HG03097 (cell line): ENCODE results near the gene SEPTIN5.

ENCODE experiments used
- ATAC-seq: cut with Tn5 transposase; IDR thresholded peaks from one replicate; pipeline ENCODE4 v1.9.1; 2021; ENCODE audit not compliant: unreplicated experiment, low FRiP score

SEPTIN5 gene

DNA sequence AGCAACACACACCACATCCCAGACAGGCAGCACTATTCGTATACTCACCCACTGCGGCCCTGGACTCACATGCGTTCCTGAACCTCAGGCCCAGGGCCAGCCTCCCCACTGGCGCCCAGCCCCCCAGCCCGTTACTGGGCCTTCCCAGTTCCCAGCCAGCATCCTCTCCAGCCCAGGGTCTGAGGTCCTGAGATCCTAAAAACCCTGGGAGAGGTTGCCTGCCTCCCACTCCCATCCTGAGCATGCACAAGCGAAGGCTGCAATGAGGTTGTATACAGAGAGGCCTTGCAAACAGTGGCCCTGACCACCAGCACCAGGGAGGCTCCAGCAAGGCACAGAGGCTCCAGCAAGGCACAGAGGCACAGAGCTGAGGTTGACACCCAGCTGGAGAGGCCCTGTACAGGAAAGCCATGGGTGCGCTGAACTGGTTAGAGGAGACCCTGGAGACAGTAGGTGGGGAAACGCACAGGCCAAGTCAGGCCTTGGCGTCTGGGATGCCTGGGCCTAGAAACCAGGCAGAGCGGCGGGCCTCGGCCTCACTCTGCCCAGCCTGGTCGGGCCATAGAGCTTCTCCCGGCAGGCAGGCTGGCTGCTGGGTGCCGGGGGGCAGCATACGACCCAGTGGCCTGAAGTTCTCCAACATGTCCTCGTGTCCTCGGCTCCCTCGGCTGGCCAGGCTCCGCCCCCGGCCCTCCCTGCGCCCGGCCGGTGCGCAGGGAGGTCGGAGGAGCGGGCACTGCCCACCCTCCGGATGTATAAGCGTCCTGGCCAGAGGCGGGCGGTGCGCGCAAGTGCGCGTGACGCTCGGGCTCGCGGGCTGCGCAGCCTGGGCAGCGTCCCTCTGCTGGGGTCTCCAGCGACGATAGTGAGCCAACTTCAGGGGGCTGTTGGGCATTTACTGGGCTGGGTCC, 43.9 kb downstream of the SEPTIN5 start:
- no peak for ATAC-seq

DNA sequence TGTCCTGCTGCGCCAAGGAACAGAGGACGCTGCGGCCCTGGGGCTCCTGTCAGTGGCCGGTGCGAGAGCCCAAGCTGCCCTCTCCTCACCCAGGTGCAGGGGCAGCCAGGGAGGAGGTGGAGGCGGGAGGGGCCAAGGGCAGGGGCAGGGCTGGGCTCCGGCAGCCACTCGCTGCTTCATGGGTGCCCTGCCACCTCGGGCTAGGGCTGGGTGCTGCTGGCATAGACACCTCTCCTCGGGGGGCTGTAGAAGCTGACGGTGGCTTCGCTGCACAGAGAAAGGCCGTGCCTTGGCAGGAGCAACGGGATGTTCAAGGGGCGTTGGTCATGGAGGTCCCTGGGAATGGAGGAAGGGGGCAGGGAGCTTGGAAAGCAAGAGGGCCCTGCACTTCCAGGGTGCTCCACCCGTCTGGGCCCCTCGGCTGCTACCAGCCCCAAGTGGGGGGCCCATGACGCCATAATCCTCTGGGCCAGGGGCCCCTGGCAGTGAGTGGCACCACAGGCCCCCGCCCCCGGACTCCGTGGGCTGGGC, 44.7 kb downstream of the SEPTIN5 start:
- no peak for ATAC-seq

DNA sequence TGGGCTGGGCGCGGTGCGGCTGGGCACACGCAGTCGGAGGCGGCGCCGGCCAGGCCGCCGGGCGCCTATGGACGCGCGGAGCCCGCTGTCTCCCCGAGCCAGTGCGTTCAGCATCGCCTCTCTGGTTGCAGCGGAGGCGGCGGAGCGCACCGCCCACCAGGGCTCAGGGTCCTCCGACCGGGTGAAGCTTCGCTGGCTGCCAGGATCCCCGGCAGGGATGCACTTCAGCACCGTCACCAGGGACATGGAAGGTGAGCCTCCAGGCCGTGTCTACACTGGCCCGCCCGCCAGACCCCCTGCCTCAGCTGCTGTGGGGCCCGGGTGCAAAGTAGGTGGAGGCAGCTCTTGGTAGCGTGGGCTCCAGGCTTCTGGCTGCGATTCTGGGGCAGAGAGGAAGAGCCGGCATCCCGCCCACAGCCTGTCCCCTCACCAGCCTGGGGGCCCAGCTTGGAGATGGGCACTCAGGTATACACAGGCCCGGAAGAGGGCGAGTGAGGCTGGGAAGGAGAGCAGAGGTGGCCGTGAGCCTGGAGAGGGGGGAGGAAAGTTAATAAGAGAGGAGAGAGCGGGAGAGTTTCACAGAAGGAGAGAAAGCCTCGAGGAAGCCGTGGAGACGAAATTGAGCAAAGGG, 45.2 kb downstream of the SEPTIN5 start:
- no peak for ATAC-seq

DNA sequence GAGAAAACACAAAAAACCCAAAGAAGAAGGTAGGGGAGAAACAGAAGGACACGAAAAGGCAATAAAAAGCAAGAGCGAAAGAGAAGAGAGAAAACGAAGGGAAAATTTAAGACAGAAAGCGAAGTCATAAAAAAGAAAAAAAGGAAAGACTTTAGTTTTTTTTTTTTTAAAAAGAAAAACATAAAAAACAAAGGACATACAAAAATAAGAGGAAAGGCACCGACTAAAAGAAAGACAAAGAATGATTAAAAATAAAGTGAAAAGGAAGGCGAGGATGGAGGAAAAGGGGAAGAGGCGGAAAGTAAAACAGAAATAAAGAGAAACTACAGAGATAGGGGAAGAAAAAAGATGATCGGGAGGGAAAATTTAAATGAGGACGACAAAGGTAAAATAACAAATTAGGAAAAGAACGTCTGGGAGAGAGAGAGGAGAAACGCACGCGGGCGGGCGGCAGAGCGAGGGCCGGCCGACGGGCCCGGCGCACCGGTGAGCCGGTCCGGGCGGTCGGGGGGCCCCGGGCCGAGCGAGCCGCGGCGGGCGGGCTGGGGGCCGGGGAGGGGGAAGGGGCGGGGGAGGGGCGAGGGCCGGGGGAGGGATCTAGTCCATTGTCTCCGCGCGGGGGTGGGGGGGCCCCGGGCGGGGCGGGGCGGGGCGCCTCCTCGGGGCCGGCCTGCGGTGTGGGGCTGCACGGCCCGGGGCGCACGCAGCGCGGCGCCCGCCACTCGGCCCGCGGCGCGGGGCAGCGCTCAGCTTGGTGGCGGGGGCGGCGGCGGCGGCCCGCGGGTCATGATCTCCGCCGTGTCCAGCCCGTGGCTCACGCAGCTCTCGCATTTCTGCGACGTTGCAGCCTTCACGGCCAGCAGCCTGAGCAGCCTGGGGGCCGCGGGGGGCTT, 46.0 kb downstream of the SEPTIN5 start, which contains the start of gene TBX1:
Gene TBX1, plus strand, starts transcription at position 721 of the 893 bp plus-strand sequence. Its CDS starts 66 bp downstream, at position 787.
- no peak for ATAC-seq

DNA sequence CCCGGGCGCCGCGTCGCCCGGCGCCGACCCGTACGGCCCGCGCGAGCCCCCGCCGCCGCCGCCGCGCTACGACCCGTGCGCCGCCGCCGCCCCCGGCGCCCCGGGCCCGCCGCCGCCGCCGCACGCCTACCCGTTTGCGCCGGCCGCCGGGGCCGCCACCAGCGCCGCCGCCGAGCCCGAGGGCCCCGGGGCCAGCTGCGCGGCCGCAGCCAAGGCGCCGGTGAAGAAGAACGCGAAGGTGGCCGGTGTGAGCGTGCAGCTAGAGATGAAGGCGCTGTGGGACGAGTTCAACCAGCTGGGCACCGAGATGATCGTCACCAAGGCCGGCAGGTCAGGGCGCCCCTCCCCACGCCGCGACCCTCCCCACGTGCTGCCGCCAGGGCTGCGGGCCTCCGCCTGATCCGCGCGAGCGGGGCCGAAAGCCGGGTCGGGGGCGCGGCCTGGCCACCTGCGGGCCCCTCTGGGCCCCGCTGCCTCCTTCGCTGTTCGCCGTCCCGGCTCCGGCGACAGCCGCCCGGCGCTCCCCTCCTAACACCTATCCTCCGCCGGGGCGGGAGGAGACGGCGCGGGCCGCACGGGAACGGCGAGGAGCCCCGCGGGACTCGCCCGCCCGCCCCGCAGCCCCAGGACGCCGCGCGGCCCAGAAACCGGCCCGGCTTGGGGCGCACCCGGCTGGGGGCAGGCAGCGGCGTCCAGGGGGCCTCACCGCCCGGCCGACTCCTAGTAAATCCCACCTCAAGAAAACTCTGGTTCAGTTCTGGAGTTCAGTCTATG, 46.8 kb downstream of the SEPTIN5 start:
- no peak for ATAC-seq

DNA sequence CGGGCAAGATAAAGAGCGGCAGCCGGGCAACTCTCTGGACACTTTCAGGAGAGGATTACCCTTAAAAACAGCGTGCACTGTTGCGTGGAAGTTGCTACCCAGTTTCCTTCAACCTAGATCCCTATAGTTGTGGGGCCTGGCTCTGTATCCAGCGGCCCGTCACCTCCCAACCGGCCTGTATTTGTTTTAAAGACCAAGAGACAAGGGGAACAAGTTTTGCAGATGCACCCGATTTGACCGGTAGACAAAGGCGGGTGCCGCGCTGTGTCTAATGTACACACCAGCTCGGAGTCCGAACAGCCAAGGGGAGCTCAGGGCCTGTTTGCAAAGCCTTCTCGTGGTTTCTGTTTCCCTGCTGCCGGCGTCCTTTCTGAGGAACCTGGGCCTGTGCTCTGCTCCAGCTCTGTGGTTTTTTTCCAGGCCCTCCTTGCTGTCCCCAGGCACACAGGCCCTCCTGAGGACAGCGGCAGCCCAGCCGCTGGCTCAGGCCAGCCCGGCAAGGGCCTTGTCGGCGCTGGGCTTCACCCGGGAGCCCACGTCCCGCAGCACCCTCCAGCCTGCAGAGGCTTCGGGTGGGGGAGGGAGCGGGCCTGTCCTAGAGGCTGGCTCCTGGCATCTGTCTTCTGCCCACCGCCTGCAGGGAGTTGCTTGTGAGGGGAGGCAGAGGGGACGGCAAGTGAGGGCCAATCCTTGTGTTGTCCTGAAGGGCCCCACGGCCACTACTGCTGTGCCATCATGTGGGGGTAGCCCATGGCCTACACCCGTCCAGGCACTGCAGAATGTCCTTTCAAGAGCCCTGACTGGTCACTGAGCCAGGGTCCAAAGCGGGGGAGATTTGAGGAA, 47.6 kb downstream of the SEPTIN5 start:
- no peak for ATAC-seq

DNA sequence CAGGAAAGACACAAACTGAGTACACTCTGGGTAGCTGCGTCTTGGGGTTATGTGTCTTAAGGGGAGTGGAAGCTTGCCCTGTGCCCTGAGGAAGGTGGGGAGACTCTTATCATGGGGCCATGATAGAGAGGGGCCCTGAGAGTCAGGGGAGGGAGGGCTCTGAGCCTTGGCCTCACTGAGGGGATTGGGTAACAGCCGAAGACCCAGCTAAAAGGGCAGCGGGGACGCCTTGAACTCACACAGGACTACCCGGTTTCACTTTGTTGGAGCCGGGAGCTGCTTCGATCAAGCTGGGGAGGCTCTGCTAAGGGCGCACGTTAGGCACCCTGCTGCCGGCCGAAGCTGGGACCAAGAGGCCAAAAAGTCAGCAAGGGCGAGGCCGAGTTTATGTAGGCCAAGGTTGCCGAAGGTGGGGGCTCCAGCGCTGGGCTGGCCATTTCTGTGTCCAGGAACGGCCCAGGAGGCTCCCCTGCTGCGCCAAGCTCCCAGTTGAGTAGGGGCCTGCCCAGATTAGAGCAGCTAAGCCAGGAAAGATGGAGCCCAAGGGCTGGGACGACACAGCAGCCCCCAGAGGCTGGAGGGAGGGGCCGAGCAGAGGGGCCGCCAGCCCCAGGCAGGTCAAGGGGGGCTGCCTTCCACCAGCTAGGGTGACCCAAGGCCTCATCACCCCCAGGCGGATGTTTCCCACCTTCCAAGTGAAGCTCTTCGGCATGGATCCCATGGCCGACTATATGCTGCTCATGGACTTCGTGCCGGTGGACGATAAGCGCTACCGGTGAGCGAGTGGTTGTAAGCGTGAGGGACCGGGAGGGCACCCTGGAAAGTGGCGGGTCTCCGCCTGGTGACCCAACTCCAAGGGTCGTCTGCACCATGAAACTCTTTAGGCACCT, 48.5 kb downstream of the SEPTIN5 start:
- no peak for ATAC-seq

DNA sequence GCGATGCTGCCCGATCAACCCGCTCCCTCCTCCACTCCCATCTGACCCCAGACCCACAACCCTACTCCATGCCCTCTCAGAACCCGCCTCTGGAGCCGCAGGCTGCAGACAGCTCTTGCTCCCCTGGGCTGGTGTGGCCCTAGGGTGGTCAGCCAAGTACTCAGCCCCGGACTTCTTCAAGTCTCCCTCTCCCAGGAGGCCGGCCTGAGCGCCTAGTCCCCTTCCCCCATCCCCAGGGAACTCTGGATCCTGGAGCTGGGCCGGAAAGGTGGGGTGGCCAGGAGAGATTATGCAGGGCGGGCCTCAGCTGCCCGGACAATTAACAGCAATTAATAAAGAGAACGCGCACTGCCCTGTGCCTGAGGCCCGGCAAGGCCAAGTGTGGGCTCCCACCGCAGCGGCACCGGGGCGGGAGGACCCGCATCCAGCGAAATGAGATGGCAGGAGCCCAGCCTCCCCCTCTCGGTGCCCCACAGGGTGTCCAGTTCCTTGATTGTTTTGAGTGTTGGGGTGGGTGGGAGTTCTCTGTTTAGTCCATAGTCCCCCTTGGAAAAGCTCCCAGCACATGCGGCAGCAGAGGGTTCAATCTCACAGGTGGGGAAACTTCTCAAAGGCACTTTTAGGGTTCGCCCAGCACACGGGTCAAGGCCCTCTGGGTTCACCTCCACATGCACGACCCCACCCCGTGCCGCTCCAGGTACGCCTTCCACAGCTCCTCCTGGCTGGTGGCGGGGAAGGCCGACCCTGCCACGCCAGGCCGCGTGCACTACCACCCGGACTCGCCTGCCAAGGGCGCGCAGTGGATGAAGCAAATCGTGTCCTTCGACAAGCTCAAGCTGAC, 49.4 kb downstream of the SEPTIN5 start:
- no peak for ATAC-seq

DNA sequence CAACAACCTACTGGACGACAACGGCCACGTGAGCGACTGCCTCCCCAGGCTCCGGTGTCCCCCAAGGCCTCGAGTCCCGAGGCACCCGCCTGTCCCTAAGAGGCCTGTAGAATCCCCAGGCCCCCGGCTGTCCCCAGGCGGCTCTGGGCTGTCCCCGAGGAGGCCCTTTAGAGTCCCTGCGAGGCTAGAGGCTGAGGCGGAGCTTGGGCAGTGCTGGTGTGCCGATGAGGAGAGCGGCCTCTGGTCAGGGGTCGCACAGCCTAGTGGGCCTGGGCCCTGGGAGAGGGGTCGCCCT, 49.9 kb downstream of the SEPTIN5 start:
- no peak for ATAC-seq

DNA sequence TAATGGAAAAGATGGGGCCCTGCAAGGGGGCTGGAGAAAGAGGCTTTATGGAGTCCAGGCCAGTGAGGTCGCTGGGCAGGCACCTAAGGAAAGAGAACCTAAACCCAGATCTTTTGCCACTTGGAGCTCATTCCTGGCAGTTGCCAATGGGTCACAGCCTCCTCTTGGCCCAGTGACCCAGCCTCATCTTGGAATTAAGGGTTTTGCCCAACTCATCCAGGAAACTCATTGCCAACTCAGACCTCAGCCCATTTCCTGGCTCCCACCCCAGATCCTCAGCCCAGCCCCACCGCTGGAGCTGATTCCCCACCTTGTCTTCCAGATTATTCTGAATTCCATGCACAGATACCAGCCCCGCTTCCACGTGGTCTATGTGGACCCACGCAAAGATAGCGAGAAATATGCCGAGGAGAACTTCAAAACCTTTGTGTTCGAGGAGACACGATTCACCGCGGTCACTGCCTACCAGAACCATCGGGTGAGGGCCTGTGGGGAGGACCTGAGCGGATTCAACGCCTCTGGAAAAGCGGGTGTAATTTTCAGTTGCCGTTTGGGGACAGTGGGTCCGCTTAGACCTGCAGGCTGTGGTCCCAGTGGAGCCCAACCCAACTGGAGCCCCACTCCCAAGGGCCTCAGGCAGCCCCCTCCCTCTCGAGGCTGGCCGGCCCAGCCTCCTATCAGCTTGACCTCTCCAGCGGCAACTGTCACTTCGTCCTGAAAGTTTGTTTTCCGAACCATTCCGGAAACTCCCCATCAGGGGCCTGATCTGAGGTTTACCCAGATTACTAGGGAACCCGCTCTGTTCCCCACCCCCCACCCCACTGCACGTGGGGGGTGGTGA, 50.6 kb downstream of the SEPTIN5 start:
- ATAC-seq = no peak

DNA sequence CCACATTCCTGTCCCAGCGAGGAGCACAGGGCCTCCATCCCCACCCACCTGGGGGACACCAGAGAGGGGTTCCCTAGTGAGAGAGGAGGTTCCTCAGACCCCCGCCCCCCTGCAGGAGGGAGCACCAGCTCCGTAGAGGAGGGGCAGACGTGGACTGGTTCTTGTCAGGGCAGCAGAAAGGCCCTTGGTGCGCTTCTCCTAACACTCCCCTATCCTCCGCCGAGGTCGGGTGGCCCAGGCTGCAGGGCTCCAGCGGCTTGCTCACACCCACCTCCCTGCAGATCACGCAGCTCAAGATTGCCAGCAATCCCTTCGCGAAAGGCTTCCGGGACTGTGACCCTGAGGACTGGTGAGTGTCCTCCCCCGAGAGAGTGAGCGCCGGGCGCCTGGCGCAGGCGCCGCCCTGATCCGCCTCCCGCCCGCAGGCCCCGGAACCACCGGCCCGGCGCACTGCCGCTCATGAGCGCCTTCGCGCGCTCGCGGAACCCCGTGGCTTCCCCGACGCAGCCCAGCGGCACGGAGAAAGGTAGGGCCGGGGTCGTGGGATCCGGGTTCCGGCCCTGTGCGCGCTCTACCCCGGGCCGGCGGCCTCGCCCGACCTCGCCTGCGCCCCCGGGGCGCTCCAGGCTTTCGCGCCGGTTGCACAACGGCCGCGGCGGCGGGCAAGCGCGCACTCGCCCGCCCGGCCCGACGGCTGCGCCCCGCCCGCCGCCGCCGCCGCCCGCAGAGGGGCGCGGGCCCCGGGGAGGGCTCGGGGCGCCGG, 51.4 kb downstream of the SEPTIN5 start:
- ATAC-seq = no peak

DNA sequence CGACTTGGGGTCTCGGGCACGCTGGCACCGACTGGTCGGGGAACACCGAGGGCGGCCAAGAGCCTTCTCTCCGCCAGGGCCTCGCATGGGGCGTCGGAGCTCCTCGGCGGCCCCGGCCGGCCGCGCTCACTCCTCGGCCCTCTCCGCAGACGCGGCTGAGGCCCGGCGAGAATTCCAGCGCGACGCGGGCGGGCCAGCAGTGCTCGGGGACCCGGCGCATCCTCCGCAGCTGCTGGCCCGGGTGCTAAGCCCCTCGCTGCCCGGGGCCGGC, 51.9 kb downstream of the SEPTIN5 start:
- ATAC-seq = no peak

DNA sequence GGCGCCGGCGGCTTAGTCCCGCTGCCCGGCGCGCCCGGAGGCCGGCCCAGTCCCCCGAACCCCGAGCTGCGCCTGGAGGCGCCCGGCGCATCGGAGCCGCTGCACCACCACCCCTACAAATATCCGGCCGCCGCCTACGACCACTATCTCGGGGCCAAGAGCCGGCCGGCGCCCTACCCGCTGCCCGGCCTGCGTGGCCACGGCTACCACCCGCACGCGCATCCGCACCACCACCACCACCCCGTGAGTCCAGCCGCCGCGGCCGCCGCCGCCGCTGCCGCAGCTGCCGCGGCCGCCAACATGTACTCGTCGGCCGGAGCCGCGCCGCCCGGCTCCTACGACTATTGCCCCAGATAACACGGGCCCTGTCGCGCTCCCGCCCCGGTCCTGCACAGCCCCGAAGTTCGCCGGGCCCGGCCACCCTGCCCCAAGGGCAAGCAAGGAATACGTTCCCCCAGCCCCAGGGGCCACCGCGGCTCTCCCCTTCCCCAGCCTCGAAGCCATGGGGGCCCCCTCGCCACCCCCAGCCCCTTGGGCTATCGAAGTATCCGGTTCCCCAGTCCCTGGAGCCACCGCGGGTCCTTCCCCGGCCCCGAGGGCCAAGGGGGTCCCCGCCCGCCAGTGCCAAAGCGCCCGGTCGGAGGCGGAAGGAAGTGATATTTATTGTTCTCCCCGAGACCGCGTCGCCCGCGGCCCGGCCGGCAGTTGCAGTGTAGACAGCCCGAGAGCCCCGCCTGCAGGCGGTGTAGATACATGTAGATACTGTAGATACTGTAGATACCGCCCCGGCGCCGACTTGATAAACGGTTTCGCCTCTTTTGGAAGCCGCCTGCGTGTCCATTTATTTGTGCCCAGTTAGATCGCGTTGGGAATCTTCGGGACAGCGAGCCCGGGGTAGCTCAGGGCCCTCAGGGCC, 52.5 kb downstream of the SEPTIN5 start:
- no peak for ATAC-seq

DNA sequence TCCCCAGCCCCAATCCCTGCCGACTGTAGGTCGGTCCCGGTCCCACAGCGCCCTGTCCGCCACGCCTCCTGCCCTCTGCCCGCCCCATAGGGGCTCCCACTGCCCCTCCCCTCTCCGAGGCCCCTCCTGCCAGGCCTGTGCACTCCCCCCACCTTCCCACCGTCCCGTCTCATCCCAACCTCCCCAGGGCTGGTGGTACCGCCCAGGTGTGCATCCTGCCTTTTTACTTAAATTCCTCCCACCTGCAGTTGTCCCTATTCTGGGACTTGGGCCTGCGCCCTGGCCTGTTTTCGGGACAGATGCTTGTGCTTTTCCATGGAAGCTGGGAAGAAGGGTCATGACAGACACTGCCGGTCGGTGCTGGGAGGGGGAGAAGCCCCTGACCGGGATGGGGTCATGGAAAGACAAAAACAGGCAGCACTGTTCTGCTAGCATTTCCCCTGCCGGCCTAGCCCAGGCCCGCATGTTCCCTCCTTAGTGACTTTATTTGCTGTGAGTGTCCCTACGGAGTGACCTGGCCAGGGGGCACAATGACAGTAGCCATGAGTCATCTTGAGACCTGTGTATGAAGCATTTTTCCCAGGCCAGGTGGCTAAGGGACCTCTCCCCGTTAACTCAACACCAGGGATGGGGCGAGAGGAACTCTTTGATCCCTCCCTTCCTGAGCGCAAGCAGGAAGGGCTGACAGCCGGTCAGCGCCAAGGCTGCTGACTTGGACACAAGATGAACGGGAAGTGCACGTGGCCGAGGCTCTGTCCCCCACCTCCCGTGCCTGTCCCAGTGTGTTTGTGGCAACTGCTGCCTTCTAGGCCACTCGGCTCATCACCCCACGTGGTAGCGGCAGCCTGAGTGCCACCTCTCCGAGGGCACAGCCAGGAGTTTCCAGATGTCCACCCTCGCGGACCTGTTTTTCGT, 53.4 kb downstream of the SEPTIN5 start:
- no peak for ATAC-seq
